Posterior vena cava (tissue), 2 donors: ENCODE measurements around the gene HBS1L. TPM values are rescaled to one million over a fixed set of nuclear protein-coding genes. Genes with fewer than 3 reads are reported as not detected.
"Not testable (repeated sequence)": the region's sequence is repeated elsewhere in the genome, so short reads cannot be mapped to it uniquely, and the experiment has no call there.

ENCODE experiments used
- DNase-seq: peaks from one replicate; pipeline ENCODE4 v3.0.0-alpha.2; 2020; ENCODE audit warnings: low spot score
- intact Hi-C, 2 donors: fragments of 100-400 bp; cut with DNase I; formaldehyde crosslinking; loops; one replicate each; pipeline versions ENCODE4 v1.14.1 to v1.14.2; 2022 to 2023
- total RNA-seq, 2 donors: library from RNA; stranded (reverse); fragmentation: NEBNext Ultra II Directional; extraction: Animal tissue kit (Norgen Biotek cat#: 25700); gene quantifications; one replicate each; pipeline ENCODE4 v1.2.1, GENCODE V29; 2021
- donor health status: DM: yes; HTN: yes; CAD: no.
- donor health status: DM: yes; HTN: yes; CAD: no.

The HBS1L gene
- total RNA-seq, 2 donors from 2014 or later = 62.9 to 66.5 TPM

GRCh38 chr6:135084001-135084915, 29.6 kb upstream of the HBS1L start:
- no peak for DNase-seq
- intact Hi-C loops = no loop called here

- intact Hi-C loops = no loop called here
- no peak for DNase-seq
Measured at GRCh38 chr6:135081966-135082365, 27.3 kb upstream of the HBS1L start.

- intact Hi-C loops = no loop called here
- no peak for DNase-seq
Measured at GRCh38 chr6:135075018-135075417, 20.4 kb upstream of the HBS1L start.

- DNase-seq = no peak
- intact Hi-C loops = no loop called here
Measured at GRCh38 chr6:135073756-135074393, 19.3 kb upstream of the HBS1L start.

GRCh38 chr6:135073217-135073616, 18.6 kb upstream of the HBS1L start:
- intact Hi-C loops = no loop called here
- no peak for DNase-seq

GRCh38 chr6:135072753-135073152, 18.1 kb upstream of the HBS1L start:
- DNase-seq = no peak
- intact Hi-C loops = no loop called here

- DNase-seq = no peak
- intact Hi-C loops = no loop called here
Measured at GRCh38 chr6:135071541-135071940, 16.9 kb upstream of the HBS1L start.

GRCh38 chr6:135067911-135068310, 13.3 kb upstream of the HBS1L start:
- no peak for DNase-seq
- intact Hi-C loops = no loop called here

- DNase-seq = no peak
- intact Hi-C loops = no loop called here
Measured at GRCh38 chr6:135066806-135067205, 12.2 kb upstream of the HBS1L start.

- intact Hi-C loops = no loop called here
- DNase-seq = no peak
Measured at GRCh38 chr6:135066397-135066796, 11.8 kb upstream of the HBS1L start.

GRCh38 chr6:135064586-135064985, 10.0 kb upstream of the HBS1L start:
- DNase-seq = no peak
- intact Hi-C loops = no loop called here

GRCh38 chr6:135063926-135064325, 9.3 kb upstream of the HBS1L start:
- intact Hi-C loops = no loop called here
- no peak for DNase-seq

- no peak for DNase-seq
- intact Hi-C loops = no loop called here
Measured at GRCh38 chr6:135062735-135063134, 8.1 kb upstream of the HBS1L start.

- intact Hi-C loops = no loop called here
- DNase-seq = no peak
Measured at GRCh38 chr6:135060076-135060475, 5.5 kb upstream of the HBS1L start.

GRCh38 chr6:135058299-135058698, 3.7 kb upstream of the HBS1L start:
- intact Hi-C loops = not testable (repeated sequence)

GRCh38 chr6:135056632-135057031, 2.0 kb upstream of the HBS1L start:
- intact Hi-C loops = no loop called here
- no peak for DNase-seq

More at GRCh38 chr6:135058299-135058698, 3.7 kb upstream of the HBS1L start:
- not testable (repeated sequence) for DNase-seq

- DNase-seq = no peak
- intact Hi-C loops = no loop called here
Measured at GRCh38 chr6:135054226-135054568, 425 bp downstream of the HBS1L start.

GRCh38 chr6:135053406-135053805, 1.2 kb downstream of the HBS1L start:
- intact Hi-C loops = no loop called here
- DNase-seq = no peak

GRCh38 chr6:135052939-135053338, 1.7 kb downstream of the HBS1L start:
- intact Hi-C loops = no loop called here
- no peak for DNase-seq

GRCh38 chr6:135048915-135049314, 5.7 kb downstream of the HBS1L start:
- intact Hi-C loops = no loop called here
- no peak for DNase-seq

- no peak for DNase-seq
- intact Hi-C loops = no loop called here
Measured at GRCh38 chr6:135047336-135047735, 7.3 kb downstream of the HBS1L start.
